Measurements from ENCODE around the gene REG4. TPM values are rescaled to one million over a fixed set of nuclear protein-coding genes. Genes with fewer than 3 reads are reported as not detected.

Gene REG4
- total RNA-seq, 1 donor from 2014 or later, result not detected

DNA sequence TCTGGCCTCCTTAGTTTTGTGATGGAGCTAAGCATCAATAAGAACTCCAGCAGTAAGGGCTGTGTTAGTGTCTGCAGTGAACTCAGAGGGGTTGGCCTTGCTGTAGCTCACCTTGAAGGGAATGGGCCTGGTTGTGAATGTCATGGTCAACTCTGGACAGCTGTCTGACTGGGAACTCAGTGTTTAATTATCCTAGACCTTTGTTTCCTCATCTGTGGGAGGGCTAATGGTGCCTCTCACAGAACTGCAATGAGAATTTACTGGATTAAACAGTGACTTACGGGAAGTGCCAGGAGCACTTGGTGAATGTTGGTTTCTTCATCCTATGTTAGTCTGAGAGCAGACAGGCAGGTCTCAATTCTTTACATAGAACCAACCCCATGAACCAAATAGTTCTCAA lies 66.2 kb downstream of the REG4 start:
- Histone ChIP-seq H3K27ac (no peak overlapping the region), H3K9me3 (no peaks in the 10 kb centered on the region), H3K4me1 (no peaks in the 10 kb centered on the region), H3K4me3 (no peak overlapping the region), H3K36me3 (no peaks in the 10 kb centered on the region), H3K27me3 (no peaks in the 10 kb centered on the region)
- intact Hi-C loops (cut with DNase I), result no loop called here
- no peak for DNase-seq
- TF ChIP-seq, protein P1, sequence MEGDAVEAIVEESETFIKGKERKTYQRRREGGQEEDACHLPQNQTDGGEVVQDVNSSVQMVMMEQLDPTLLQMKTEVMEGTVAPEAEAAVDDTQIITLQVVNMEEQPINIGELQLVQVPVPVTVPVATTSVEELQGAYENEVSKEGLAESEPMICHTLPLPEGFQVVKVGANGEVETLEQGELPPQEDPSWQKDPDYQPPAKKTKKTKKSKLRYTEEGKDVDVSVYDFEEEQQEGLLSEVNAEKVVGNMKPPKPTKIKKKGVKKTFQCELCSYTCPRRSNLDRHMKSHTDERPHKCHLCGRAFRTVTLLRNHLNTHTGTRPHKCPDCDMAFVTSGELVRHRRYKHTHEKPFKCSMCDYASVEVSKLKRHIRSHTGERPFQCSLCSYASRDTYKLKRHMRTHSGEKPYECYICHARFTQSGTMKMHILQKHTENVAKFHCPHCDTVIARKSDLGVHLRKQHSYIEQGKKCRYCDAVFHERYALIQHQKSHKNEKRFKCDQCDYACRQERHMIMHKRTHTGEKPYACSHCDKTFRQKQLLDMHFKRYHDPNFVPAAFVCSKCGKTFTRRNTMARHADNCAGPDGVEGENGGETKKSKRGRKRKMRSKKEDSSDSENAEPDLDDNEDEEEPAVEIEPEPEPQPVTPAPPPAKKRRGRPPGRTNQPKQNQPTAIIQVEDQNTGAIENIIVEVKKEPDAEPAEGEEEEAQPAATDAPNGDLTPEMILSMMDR (IDR thresholded peaks at IDR 0.05), result no peak
- no peak for ATAC-seq

DNA sequence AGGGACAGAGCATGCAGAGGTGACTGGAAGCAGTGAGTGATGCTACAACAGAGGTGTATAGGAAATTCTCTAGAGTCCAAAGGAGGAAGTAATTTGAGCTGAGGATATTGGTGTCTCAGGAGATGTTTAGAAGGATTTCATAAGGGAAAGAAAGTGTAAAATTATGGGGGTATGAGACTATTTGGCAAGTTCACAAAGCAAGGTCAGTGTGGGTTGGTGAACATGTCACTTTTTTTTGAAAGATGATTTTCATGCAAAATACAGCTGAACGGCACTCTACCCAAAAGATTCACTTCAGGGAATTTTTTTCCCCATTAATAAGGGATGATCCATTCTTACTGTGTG lies 66.7 kb downstream of the REG4 start:
- Histone ChIP-seq H3K36me3 (no peaks in the 10 kb centered on the region), H3K27me3 (no peaks in the 10 kb centered on the region), H3K9me3 (no peaks in the 10 kb centered on the region), H3K27ac (no peak overlapping the region), H3K4me1 (no peaks in the 10 kb centered on the region), H3K4me3 (no peak overlapping the region)
- TF ChIP-seq, protein P1 (IDR thresholded peaks at IDR 0.05), result no peak
- ATAC-seq, result no peak
- intact Hi-C loops (cut with DNase I), result no loop called here
- DNase-seq, result no peak

Other genes with a start within 250 kb of the REG4 start
- gene ZNF697, start 163.2 kb downstream of the REG4 start, total RNA-seq, result 11.4 TPM
- gene PHGDH, start 99.5 kb downstream of the REG4 start, total RNA-seq, result 51.7 TPM
- not detected for gene HMGCS2, start 42.6 kb downstream of the REG4 start, total RNA-seq
- gene ADAM30, start 85.1 kb upstream of the REG4 start, total RNA-seq, result not detected

All from upper lobe of right lung (tissue), 1 donor.